Fibroblast of lung (primary cell): Measurements from ENCODE around the gene MYNN. TPM values are rescaled to one million over a fixed set of nuclear protein-coding genes. Genes with fewer than 3 reads are reported as not detected.

Source experiments
- DNase-seq, 2 donors: peaks; one replicate each; pipeline versions ENCODE4 v3.0.0 to v3.0.0-alpha.2; 2010; ENCODE audit warnings: low read depth in 2 of 2
- H2AFZ ChIP-seq: 2 replicates; pipeline ENCODE4 v1.5.1; 2012; ENCODE audit warnings: low read length, control low read depth, inconsistent platforms
- H3K27ac ChIP-seq: 2 replicates; pipeline ENCODE4 v1.5.1; 2011; ENCODE audit warnings: low read length, control low read depth; ENCODE audit not compliant: insufficient read depth
- H3K27me3 ChIP-seq: 2 replicates; pipeline ENCODE4 v1.5.1; 2011; ENCODE audit warnings: mild to moderate bottlenecking, low read length; ENCODE audit not compliant: control insufficient read depth, insufficient read depth
- H3K36me3 ChIP-seq: 2 replicates; pipeline ENCODE4 v1.5.1; 2011; ENCODE audit warnings: low read length; ENCODE audit not compliant: control insufficient read depth, insufficient read depth
- H3K4me1 ChIP-seq: 2 replicates; pipeline ENCODE4 v1.5.1; 2011; ENCODE audit warnings: low read length; ENCODE audit not compliant: control insufficient read depth, insufficient read depth; ENCODE audit errors: extremely low read depth
- H3K4me2 ChIP-seq: 2 replicates; pipeline ENCODE4 v1.5.1; 2011; ENCODE audit warnings: low read length, control low read depth; ENCODE audit not compliant: insufficient read depth; ENCODE audit errors: extremely low read depth
- H3K4me3 ChIP-seq, 4 experiments: fragments of 200-600 bp in 1 of 4; sonication (generic) in 1 of 4; replicated peaks in 1 of 4; 2 replicates each; pipeline ENCODE4 v1.5.1; 2011 to 2016; ENCODE audit warnings: low read length in 4 of 4, low read depth in 3 of 4, mild to moderate bottlenecking in 3 of 4, control low read depth in 2 of 4, inconsistent platforms in 1 of 4, mixed read lengths in 1 of 4; ENCODE audit not compliant: insufficient read depth in 1 of 4; ENCODE audit errors: control extremely low read depth in 1 of 4
- H3K79me2 ChIP-seq: 2 replicates; pipeline ENCODE4 v1.5.1; 2012; ENCODE audit warnings: mild to moderate bottlenecking, low read length, inconsistent platforms; ENCODE audit not compliant: control insufficient read depth, insufficient read depth
- H3K9ac ChIP-seq: 2 replicates; pipeline ENCODE4 v1.5.1; 2011; ENCODE audit warnings: mild to moderate bottlenecking, low read length, control low read depth; ENCODE audit not compliant: insufficient read depth
- H3K9me3 ChIP-seq: 2 replicates; pipeline ENCODE4 v1.5.1; 2012; ENCODE audit warnings: low read depth, low read length; ENCODE audit not compliant: control insufficient read depth, insufficient read depth
- H4K20me1 ChIP-seq: 2 replicates; pipeline ENCODE4 v1.5.1; 2011; ENCODE audit warnings: low read length; ENCODE audit not compliant: control insufficient read depth, insufficient read depth; ENCODE audit errors: extremely low read depth
- EZH2 ChIP-seq: IDR thresholded peaks from 2 replicates; pipeline ENCODE4 v1.5.1; 2012; ENCODE audit warnings: low read length, control low read depth, mild to moderate bottlenecking; ENCODE audit errors: missing control alignments
- polyA plus RNA-seq, 2 donors: library from polyadenylated mRNA; depleted of rRNA in 1 of 2; stranded (reverse) in 1 of 2; unstranded in 1 of 2; fragments of >200 nt; gene quantifications; 2 replicates each; pipeline ENCODE4 v1.2.1, GENCODE V29; 2011 to 2012; ENCODE audit warnings: missing spikeins in 1 of 2
- total RNA-seq: library from RNA; depleted of rRNA; stranded (reverse); fragments of >200 nt; gene quantifications from 2 replicates; pipeline ENCODE4 v1.2.1, GENCODE V29; 2014
- TF ChIP-seq, protein P1 (sequence below), 2 donors: IDR thresholded peaks in 1 of 2; conservative IDR thresholded peaks in 1 of 2; 1 replicate in 1 of 2; 2 replicates in 1 of 2; pipeline ENCODE4 v1.5.1; 2011 to 2012; ENCODE audit warnings: low read length in 2 of 2, control low read depth in 1 of 2, inconsistent platforms in 1 of 2, low read depth in 1 of 2, mild to moderate bottlenecking in 1 of 2

Gene MYNN
- total and polyA plus RNA-seq, 2 donors (not counting 1 experiment from before 2014, with no cell fraction given) = 20.0 to 32.7 TPM

DNA sequence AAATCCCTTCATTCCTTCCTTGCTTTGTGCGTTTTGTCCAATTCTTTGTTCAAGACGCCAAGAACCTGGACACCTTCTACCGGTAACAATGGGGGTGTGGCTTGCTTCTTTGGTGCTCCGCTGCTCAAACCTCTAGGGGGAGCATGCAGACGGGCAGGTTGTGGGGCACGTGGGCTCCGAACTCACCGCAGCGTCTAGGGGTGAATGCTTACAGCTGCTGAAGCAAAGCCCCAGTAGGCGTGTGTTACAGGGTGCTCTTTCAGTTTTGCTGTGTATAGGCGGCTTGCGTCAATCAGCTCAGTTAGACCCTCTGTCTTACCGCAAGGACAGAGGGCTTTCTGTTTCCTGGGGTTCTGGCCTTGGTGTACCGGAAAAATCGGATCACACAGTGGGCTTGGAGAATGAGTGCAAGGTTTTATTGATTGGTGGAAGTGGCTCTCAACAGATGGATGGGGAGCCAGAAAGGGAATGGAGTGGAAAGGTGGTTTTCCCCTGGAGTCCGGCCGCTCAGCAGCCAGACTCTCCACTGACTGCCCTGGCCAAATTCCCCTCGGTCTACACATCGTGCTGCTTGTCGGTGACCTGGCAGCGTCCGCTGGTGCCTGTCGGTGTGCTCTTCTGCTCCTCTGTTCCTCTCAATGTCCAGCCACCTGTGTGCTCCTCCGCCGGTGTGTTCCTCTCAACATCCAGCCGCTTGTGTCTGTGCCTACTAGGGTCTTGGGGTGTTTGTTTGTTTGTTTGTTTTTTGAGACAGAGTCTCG is 40.7 kb downstream of the MYNN start:
- Histone ChIP-seq H3K27ac (no peak overlapping the region), H3K4me3 (peak overlapping the region in 3 of 4 experiments; percentile 2 to 3 (median 3)), H2AFZ (peak overlapping the region; percentile 26), H4K20me1 (no peaks in the 10 kb centered on the region), H3K79me2 (no peaks in the 10 kb centered on the region), H3K4me2 (no peak overlapping the region), H3K9ac (no peak overlapping the region), H3K27me3 (no peaks in the 10 kb centered on the region), H3K36me3 (no peaks in the 10 kb centered on the region), H3K4me1 (peaks cover 5% of the 10 kb centered on the region), H3K9me3 (no peaks in the 10 kb centered on the region)
- no peak for DNase-seq
- no peak for TF ChIP-seq EZH2
- TF ChIP-seq, protein P1, sequence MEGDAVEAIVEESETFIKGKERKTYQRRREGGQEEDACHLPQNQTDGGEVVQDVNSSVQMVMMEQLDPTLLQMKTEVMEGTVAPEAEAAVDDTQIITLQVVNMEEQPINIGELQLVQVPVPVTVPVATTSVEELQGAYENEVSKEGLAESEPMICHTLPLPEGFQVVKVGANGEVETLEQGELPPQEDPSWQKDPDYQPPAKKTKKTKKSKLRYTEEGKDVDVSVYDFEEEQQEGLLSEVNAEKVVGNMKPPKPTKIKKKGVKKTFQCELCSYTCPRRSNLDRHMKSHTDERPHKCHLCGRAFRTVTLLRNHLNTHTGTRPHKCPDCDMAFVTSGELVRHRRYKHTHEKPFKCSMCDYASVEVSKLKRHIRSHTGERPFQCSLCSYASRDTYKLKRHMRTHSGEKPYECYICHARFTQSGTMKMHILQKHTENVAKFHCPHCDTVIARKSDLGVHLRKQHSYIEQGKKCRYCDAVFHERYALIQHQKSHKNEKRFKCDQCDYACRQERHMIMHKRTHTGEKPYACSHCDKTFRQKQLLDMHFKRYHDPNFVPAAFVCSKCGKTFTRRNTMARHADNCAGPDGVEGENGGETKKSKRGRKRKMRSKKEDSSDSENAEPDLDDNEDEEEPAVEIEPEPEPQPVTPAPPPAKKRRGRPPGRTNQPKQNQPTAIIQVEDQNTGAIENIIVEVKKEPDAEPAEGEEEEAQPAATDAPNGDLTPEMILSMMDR (conservative IDR thresholded peaks at IDR 0.05 in 1 of 2, IDR thresholded peaks at IDR 0.05 in 1 of 2; ENCODE audit: low read depth in 1 of 2, low read length in 2 of 2) = peak in 1 of 2 donors; percentile 25

DNA sequence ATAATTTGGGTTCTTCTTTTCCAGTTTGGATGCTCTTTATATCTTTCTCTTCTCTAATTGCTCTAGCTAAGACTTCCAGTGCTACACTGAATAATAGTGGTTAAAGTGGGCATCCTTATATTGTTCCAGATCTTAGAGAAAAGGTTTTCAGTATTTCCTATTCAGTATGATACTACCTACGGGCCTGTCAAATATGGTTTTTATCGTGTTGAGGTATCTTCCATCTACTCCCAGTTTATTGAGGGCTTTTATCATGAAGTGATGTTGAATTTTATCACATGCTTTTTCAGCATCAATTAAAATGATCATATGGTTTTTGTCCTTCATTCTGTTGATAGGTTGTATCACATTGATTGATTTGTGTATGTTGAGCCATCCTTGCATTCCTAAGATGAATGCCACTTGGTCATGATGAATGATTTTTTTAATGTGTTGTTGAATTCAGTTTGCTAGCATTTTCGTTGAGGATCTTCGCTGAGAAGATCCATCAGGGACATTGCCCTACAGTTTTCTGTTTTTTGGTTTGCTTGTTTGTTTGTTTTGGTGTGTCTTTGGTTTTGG is 42.5 kb downstream of the MYNN start:
- Histone ChIP-seq H3K4me1 (peaks cover 5% of the 10 kb centered on the region), H3K9ac (no peak overlapping the region), H3K36me3 (no peaks in the 10 kb centered on the region), H3K4me3 (no peak overlapping the region), H3K27me3 (no peaks in the 10 kb centered on the region), H3K4me2 (no peak overlapping the region), H3K79me2 (no peaks in the 10 kb centered on the region), H3K27ac (no peak overlapping the region), H3K9me3 (no peaks in the 10 kb centered on the region), H4K20me1 (no peaks in the 10 kb centered on the region), H2AFZ (no peak overlapping the region)
- DNase-seq = no peak
- no peak for TF ChIP-seq EZH2
- TF ChIP-seq, protein P1 (conservative IDR thresholded peaks at IDR 0.05 in 1 of 2, IDR thresholded peaks at IDR 0.05 in 1 of 2; ENCODE audit: low read depth in 1 of 2, low read length in 2 of 2) = no peak

DNA sequence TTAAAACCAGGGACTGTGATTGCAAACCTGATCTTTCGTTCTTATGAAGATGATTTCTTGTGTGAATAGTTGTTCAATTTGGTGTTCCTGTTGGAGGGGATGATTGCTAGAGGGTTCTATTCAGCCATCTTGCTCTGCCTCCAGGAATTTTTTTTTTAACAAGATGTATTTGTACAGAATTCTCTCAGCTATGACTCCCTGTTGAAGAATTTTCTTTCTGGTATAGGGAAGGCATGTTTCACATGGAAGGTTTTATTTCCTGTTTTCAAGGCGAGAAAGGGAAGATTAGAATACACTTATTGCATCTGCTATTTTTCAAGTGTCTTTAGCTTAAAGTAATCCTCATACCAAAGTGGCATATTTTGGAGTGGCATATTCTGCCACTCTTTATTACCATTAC is 45.1 kb downstream of the MYNN start:
- Histone ChIP-seq H3K9ac (no peak overlapping the region), H2AFZ (no peak overlapping the region), H3K27ac (no peak overlapping the region), H3K4me3 (no peak overlapping the region), H3K27me3 (no peaks in the 10 kb centered on the region), H3K9me3 (no peaks in the 10 kb centered on the region), H3K36me3 (no peaks in the 10 kb centered on the region), H3K4me2 (no peak overlapping the region), H4K20me1 (no peaks in the 10 kb centered on the region), H3K79me2 (no peaks in the 10 kb centered on the region), H3K4me1 (no peaks in the 10 kb centered on the region)
- TF ChIP-seq, protein P1 (conservative IDR thresholded peaks at IDR 0.05 in 1 of 2, IDR thresholded peaks at IDR 0.05 in 1 of 2; ENCODE audit: low read depth in 1 of 2, low read length in 2 of 2) = no peak
- peak in 1 of 2 donors; percentile 58 for DNase-seq
